SK-N-SH (cell line): ENCODE data around the gene INKA1. TPM values are rescaled to one million over a fixed set of nuclear protein-coding genes. Genes with fewer than 3 reads are reported as not detected.

Experiments
- CTCF ChIA-PET: fragments of 300-600, 350-600 bp; formaldehyde crosslinking; extraction: SDS; loops from one replicate; lab custom pipeline; 2021; lab: Yijun Ruan, JAX
- POLR2A ChIA-PET: fragments of 350-600 bp; sonication (Branson Sonifier 250); formaldehyde crosslinking; extraction: SDS; loops from one replicate; lab custom pipeline; 2020; ENCODE audit warnings: antibody characterized with exemption, inconsistent platforms; lab: Yijun Ruan, JAX
- DNase-seq: peaks from one replicate; pipeline ENCODE4 v3.0.0; 2012
- H2AFZ ChIP-seq: fragments of 200-600 bp; sonication (generic); 2 replicates; pipeline ENCODE4 v1.8.1; 2016; ENCODE audit warnings: antibody characterized with exemption, mild to moderate bottlenecking, low read depth
- H3F3A ChIP-seq: fragments of 200-600 bp; sonication (generic); replicated peaks from 2 replicates; pipeline ENCODE3; 2016; ENCODE audit warnings: antibody characterized with exemption, mild to moderate bottlenecking; ENCODE audit not compliant: insufficient read depth
- H3K27ac ChIP-seq, 2 experiments: fragments of 200-500 bp in 1 of 2; fragments of 200-600 bp in 1 of 2; sonication (Bioruptor generic) in 1 of 2; sonication (generic), shearing (Covaris generic) in 1 of 2; 2 replicates each; pipeline versions ENCODE4 v1.5.1 to v1.6.1; 2014 to 2016; ENCODE audit warnings: low read depth in 2 of 2, inconsistent platforms in 1 of 2, low read length in 1 of 2, mild to moderate bottlenecking in 1 of 2, mixed read lengths in 1 of 2
- H3K27me3 ChIP-seq: fragments of 200-600 bp; sonication (generic), shearing (Covaris generic); 2 replicates; pipeline ENCODE4 v1.6.1; 2016; ENCODE audit warnings: mixed run types; ENCODE audit not compliant: insufficient read depth
- H3K36me3 ChIP-seq, 2 experiments: fragments of 200-500 bp in 1 of 2; fragments of 200-600 bp in 1 of 2; sonication (Bioruptor generic) in 1 of 2; sonication (generic) in 1 of 2; replicated peaks in 1 of 2; 2 replicates each; pipeline versions ENCODE3 to v1.5.1; 2014 to 2016; ENCODE audit warnings: low read length in 1 of 2, mild to moderate bottlenecking in 1 of 2; ENCODE audit not compliant: insufficient read depth in 2 of 2, control insufficient read depth in 1 of 2
- H3K4me1 ChIP-seq, 2 experiments: fragments of 200-500 bp in 1 of 2; fragments of 200-600 bp in 1 of 2; sonication (Bioruptor generic) in 1 of 2; sonication (generic), shearing (Covaris generic) in 1 of 2; 2 replicates each; pipeline versions ENCODE4 v1.5.1 to v1.6.1; 2014 to 2016; ENCODE audit warnings: low read depth in 1 of 2, low read length in 1 of 2, mixed run types in 1 of 2; ENCODE audit not compliant: insufficient read depth in 2 of 2, control insufficient read depth in 1 of 2
- H3K4me2 ChIP-seq: fragments of 200-600 bp; sonication (generic), shearing (Covaris generic); 2 replicates; pipeline ENCODE4 v1.6.1; 2017; ENCODE audit warnings: mixed run types
- H3K4me3 ChIP-seq, 2 experiments: fragments of 200-500 bp in 1 of 2; fragments of 200-600 bp in 1 of 2; sonication (Bioruptor generic) in 1 of 2; sonication (generic), shearing (Covaris generic) in 1 of 2; 2 replicates each; pipeline versions ENCODE4 v1.5.1 to v1.8.1; 2014 to 2016; ENCODE audit warnings: low read depth in 2 of 2, inconsistent platforms in 1 of 2, low read length in 1 of 2, mild to moderate bottlenecking in 1 of 2, mixed read lengths in 1 of 2, moderate library complexity in 1 of 2
- H3K79me2 ChIP-seq: fragments of 200-600 bp; sonication (generic); 2 replicates; pipeline ENCODE4 v1.8.1; 2017; ENCODE audit warnings: mild to moderate bottlenecking; ENCODE audit not compliant: insufficient read depth
- H3K9ac ChIP-seq: fragments of 200-600 bp; sonication (generic); 2 replicates; pipeline ENCODE4 v1.6.1; 2017; ENCODE audit warnings: mixed run types
- H3K9me2 ChIP-seq: fragments of 200-600 bp; sonication (generic); 2 replicates; pipeline ENCODE4 v1.6.1; 2017; ENCODE audit warnings: mixed run types
- H3K9me3 ChIP-seq: fragments of 200-600 bp; sonication (generic); 2 replicates; pipeline ENCODE4 v1.6.1; 2017; ENCODE audit warnings: mixed run types, mild to moderate bottlenecking, moderate library complexity
- H4K20me1 ChIP-seq: fragments of 200-600 bp; sonication (generic); 2 replicates; pipeline ENCODE4 v1.6.1; 2017; ENCODE audit warnings: mild to moderate bottlenecking, mixed run types; ENCODE audit not compliant: insufficient read depth
- ELF1 ChIP-seq: IDR thresholded peaks from 2 replicates; pipeline ENCODE4 v1.4.0; 2012
- EZH2phosphoT487 ChIP-seq: fragments of 200-600 bp; sonication (generic); IDR thresholded peaks from 2 replicates; pipeline ENCODE4 v1.6.1; 2017; ENCODE audit warnings: low read depth, mixed run types, mild to moderate bottlenecking, antibody characterized with exemption, moderate library complexity, borderline replicate concordance
- MEF2A ChIP-seq: IDR thresholded peaks from 2 replicates; pipeline ENCODE4 v1.4.0; 2012; ENCODE audit warnings: low read depth, borderline replicate concordance
- NFIC ChIP-seq: IDR thresholded peaks from 2 replicates; pipeline ENCODE4 v1.4.0; 2012; ENCODE audit warnings: borderline replicate concordance
- RCOR1 ChIP-seq: fragments of 150-350 bp; IDR thresholded peaks from 2 replicates; pipeline ENCODE4 v1.6.1; 2017; ENCODE audit warnings: antibody characterized with exemption, low read length
- REST ChIP-seq: IDR thresholded peaks from 2 replicates; pipeline ENCODE4 v1.6.1; 2012; ENCODE audit warnings: mild to moderate bottlenecking, low read depth, low read length, moderate library complexity
- RFX5 ChIP-seq: IDR thresholded peaks from 2 replicates; pipeline ENCODE4 v1.6.1; 2012; ENCODE audit warnings: mild to moderate bottlenecking, improper control_type of control experiment, low read length
- SIN3A ChIP-seq: IDR thresholded peaks from 2 replicates; pipeline ENCODE4 v1.6.1; 2012; ENCODE audit warnings: low read depth, mild to moderate bottlenecking, low read length, moderate library complexity, borderline replicate concordance
- SMC3 ChIP-seq: IDR thresholded peaks from 2 replicates; pipeline ENCODE4 v1.6.1; 2012; ENCODE audit warnings: low read depth, low read length, improper control_type of control experiment
- TAF1 ChIP-seq: IDR thresholded peaks from 2 replicates; pipeline ENCODE4 v1.6.1; 2012; ENCODE audit warnings: low read depth, mild to moderate bottlenecking, low read length, moderate library complexity, borderline replicate concordance
- USF2 ChIP-seq: fragments of 150-350 bp; IDR thresholded peaks from 2 replicates; pipeline ENCODE4 v1.6.1; 2017; ENCODE audit warnings: antibody characterized with exemption, low read length, low read depth, borderline replicate concordance
- WGBS: methylation state at CpG from one replicate; pipeline ENCODE4 v1.1.6; 2017; ENCODE audit warnings: low lambda C conversion rate; 5-methylcytosine and 5-hydroxymethylcytosine counted together
- polyA plus RNA-seq, 3 experiments: library from polyadenylated mRNA; depleted of rRNA; stranded (reverse); fragments of >200 nt; gene quantifications; 2 replicates each; pipeline ENCODE4 v1.2.3, GENCODE V29; 2012
- small RNA-seq, 7 experiments: library from RNA; depleted of rRNA; stranded (forward); fragments of <200 nt; gene quantifications; one replicate each; pipeline ENCODE3, GENCODE V24; 2012

The INKA1 gene
- polyA plus RNA-seq, 1 of the 3 experiments (the other 2 are of a cell fraction) = 3.4 TPM

GRCh38 chr3:49844464-49845183 is 41.6 kb downstream of the INKA1 start:
- no peaks in the 10 kb centered on the region for H3K79me2 ChIP-seq
- no peaks in the 10 kb centered on the region for H3K27me3 ChIP-seq
- no peak overlapping the region for H3K9ac ChIP-seq
- H3K4me1 ChIP-seq = peaks cover 0 to 42% of the 10 kb centered on the region in 2 experiments; a peak in 1 of 4 replicates
- H2AFZ ChIP-seq = no peak overlapping the region
- CTCF ChIA-PET = interaction anchor here (1.1 kb wide), 3 partner anchors 24 to 54 kb away, joined by 3 to 6 read pairs (median 3); no protein-coding TSS in a partner anchor
- H3K27ac ChIP-seq = no peak overlapping the region; a peak in 1 of 4 replicates
- peaks cover 5 to 25% of the 10 kb centered on the region in 2 experiments for H3K36me3 ChIP-seq
- no peaks in the 10 kb centered on the region for H4K20me1 ChIP-seq
- H3K4me2 ChIP-seq = no peak overlapping the region
- H3K9me2 ChIP-seq = no peaks in the 10 kb centered on the region
- no peak overlapping the region for H3K4me3 ChIP-seq
- TF ChIP-seq USF2 (no peak), TAF1 (no peak), SIN3A (no peak), ELF1 (no peak)
- TF ChIP-seq, all 33 proteins: peak for 0
- POLR2A ChIA-PET = interaction anchor here (0.7 kb wide), 1 partner anchor 96 kb away, joined by 3 read pairs; the partner anchor contains the start of gene RBM6
- Histone ChIP-seq H3K9me3 (no peaks in the 10 kb centered on the region), H3F3A (no peaks in the 10 kb centered on the region)
- WGBS = 75% methylated on average over 5 of the region's 5 CpGs
- DNase-seq = no peak

- H3F3A ChIP-seq = no peaks in the 10 kb centered on the region
- 100% methylated on average over 3 of the region's 3 CpGs for WGBS
- no peak for DNase-seq
- peaks cover 8% of the 10 kb centered on the region; the same call in 1 of the 2 replicates for H3K79me2 ChIP-seq
- H3K27ac ChIP-seq = no peak overlapping the region
- no peaks in the 10 kb centered on the region for H4K20me1 ChIP-seq
- ChIA-PET POLR2A (no interaction called here), CTCF (interaction anchor here (0.7 to 1.1 kb wide), 3 partner anchors 38 to 53 kb away, joined by 3 read pairs; partner anchors contain the start of gene INKA1)
- H2AFZ ChIP-seq = no peak overlapping the region
- peaks cover 0 to 32% of the 10 kb centered on the region in 2 experiments; a peak in 1 of 4 replicates for H3K4me1 ChIP-seq
- no peak overlapping the region for H3K9ac ChIP-seq
- H3K36me3 ChIP-seq = peaks cover 5 to 25% of the 10 kb centered on the region in 2 experiments
- TF ChIP-seq SMC3 = no peak
- TF ChIP-seq TAF1 = no peak
- TF ChIP-seq MEF2A = no peak
- TF ChIP-seq RCOR1 = no peak
- no peak for TF ChIP-seq RFX5
- no peak for TF ChIP-seq REST
- TF ChIP-seq EZH2phosphoT487 = no peak
- no peak for TF ChIP-seq NFIC
- no peaks in the 10 kb centered on the region for H3K27me3 ChIP-seq
- H3K9me3 ChIP-seq = no peaks in the 10 kb centered on the region
- H3K9me2 ChIP-seq = no peaks in the 10 kb centered on the region
- no peak overlapping the region for H3K4me3 ChIP-seq
- no peak overlapping the region for H3K4me2 ChIP-seq
These were observed 42.6 kb downstream of the INKA1 start for GRCh38 chr3:49845694-49846093.

Small RNAs within 50 kb of the gene (small RNA-seq; reads per million reads assigned to genes)
- gene COX6CP14 = 0 reads per million in 7 experiments

Other genes starting within 250 kb of the INKA1 start
- gene BSN, start 248.8 kb upstream of the INKA1 start, polyA plus RNA-seq (2012; rRNA removed) = 0.07 and 0.08 TPM in 2 replicates
- 112 and 122 TPM in 2 replicates for gene APEH, start 128.9 kb upstream of the INKA1 start, polyA plus RNA-seq (2012; rRNA removed)
- 35.1 and 46.3 TPM in 2 replicates for gene MST1, start 113.8 kb upstream of the INKA1 start, polyA plus RNA-seq (2012; rRNA removed)
- 48.1 and 53.3 TPM in 2 replicates for gene RNF123, start 113.7 kb upstream of the INKA1 start, polyA plus RNA-seq (2012; rRNA removed)
- gene AMIGO3, start 83.6 kb upstream of the INKA1 start, polyA plus RNA-seq (2012; rRNA removed) = 1.1 and 1.2 TPM in 2 replicates
- 25.1 and 28.3 TPM in 2 replicates for gene GMPPB, start 79.3 kb upstream of the INKA1 start, polyA plus RNA-seq (2012; rRNA removed)
- gene IP6K1, start 16.7 kb upstream of the INKA1 start, polyA plus RNA-seq (2012; rRNA removed) = 17.0 and 23.3 TPM in 2 replicates
- gene CDHR4, start 3.4 kb upstream of the INKA1 start, polyA plus RNA-seq (2012; rRNA removed) = 0.07 and 0.13 TPM in 2 replicates
- 22.6 and 25.8 TPM in 2 replicates for gene UBA7, start 10.7 kb downstream of the INKA1 start, polyA plus RNA-seq (2012; rRNA removed)
- 8.1 and 12.8 TPM in 2 replicates for gene TRAIP, start 53.3 kb downstream of the INKA1 start, polyA plus RNA-seq (2012; rRNA removed)
- 0.53 and 1.7 TPM in 2 replicates for gene CAMKV, start 66.6 kb downstream of the INKA1 start, polyA plus RNA-seq (2012; rRNA removed)
- gene MST1R, start 100.6 kb downstream of the INKA1 start, polyA plus RNA-seq (2012; rRNA removed) = 0.23 and 0.36 TPM in 2 replicates
- 10.9 and 12.0 TPM in 2 replicates for gene MON1A, start 126.5 kb downstream of the INKA1 start, polyA plus RNA-seq (2012; rRNA removed)
- 67.4 and 85.5 TPM in 2 replicates for gene RBM6, start 136.9 kb downstream of the INKA1 start, polyA plus RNA-seq (2012; rRNA removed)